CMK (cell line): ENCODE results near the gene CLOCK.
A peak's percentile ranks its signal among the peaks of the same experiment; 100 is the strongest.

Experiments
- DNase-seq: peaks from one replicate; pipeline ENCODE4 v3.0.0-alpha.2; 2010; ENCODE audit warnings: low read depth

CLOCK gene

DNA sequence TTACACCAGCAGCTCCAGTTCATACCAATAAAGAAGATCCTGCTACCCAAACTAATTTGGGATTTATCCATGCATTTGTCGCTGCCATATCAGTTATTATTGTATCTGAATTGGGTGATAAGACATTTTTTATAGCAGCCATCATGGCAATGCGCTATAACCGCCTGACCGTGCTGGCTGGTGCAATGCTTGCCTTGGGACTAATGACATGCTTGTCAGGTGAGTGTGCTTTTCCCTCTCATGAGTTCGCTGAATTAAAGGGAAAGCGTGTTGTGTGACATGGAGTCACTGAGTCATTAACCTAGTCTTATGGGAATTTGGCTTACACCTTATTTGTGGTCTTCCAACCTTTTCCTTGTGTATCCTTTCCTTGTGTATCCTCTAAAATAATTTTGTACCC, 135.1 kb downstream of the CLOCK start:
- DNase-seq: no peak

GRCh38 chr4:55410431-55410830, 136.3 kb downstream of the CLOCK start:
- no peak for DNase-seq

GRCh38 chr4:55409468-55410171, 137.1 kb downstream of the CLOCK start:
- DNase-seq: no peak

- no peak for DNase-seq
Measured at GRCh38 chr4:55407764-55408163, 138.9 kb downstream of the CLOCK start.

GRCh38 chr4:55407119-55407518, 139.6 kb downstream of the CLOCK start:
- no peak for DNase-seq

- no peak for DNase-seq
Measured at GRCh38 chr4:55406545-55406944, 140.2 kb downstream of the CLOCK start.

DNA sequence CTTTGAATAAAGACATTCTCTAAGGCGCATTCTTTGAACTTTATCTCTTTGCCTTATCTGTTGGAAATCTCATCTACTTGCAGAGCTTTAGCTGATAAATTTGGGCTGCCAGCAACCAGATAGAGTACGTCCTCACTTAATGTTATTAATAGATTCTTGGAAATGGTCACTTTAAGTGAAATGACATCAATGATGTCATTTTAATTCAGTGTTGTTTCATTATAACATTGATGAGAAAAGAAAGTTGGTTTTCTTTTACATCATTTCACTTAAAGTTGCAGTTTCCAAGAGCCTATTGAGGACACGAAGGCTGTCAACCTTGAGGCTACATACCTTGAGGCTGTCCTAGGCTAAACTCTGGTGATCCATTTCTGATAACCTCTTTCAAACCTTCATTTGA, 141.6 kb downstream of the CLOCK start:
- DNase-seq: no peak

GRCh38 chr4:55399581-55399980, 147.1 kb downstream of the CLOCK start:
- DNase-seq: no peak

GRCh38 chr4:55398966-55399365, 147.7 kb downstream of the CLOCK start:
- no peak for DNase-seq

- no peak for DNase-seq
Measured at GRCh38 chr4:55398461-55398860, 148.2 kb downstream of the CLOCK start.

DNA sequence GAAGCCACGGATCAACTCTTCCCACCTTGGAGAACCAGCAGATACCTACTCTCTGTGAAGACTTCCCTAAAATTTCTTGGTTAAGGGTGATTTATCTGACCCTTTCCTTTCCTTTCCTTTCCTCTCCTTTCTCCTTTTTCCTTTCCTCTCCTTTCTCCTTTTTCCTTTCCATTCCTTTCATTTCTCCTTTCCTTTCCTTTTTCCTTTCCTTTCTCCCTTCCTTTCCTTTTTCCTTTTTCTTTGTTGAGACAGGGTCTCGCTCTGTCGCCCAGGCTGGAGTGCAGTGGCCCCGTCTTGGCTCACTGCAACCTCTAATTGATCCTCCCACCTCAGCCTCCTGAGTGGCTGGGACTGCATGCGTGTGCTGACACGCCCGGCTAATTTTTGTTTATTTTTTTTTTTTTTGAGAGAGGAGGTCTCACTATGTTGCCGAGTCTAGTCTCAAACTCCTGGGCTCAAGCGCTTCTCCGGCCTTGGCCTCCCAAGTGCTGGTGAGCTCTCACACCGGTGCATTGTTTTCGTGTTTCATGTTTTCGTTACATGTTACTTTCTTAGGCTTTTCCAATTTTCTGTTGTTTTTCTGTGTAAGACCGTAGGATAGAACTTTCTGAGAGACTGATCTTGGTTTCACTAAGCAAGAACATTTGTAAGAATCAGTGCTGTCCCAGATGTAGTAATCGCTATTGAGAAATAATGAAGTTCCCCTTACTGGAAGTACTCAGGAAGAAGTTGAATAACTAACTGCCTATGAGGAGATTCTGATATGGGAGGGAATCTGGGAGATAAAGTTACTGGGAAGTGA, 149.0 kb downstream of the CLOCK start:
- DNase-seq: no peak

DNA sequence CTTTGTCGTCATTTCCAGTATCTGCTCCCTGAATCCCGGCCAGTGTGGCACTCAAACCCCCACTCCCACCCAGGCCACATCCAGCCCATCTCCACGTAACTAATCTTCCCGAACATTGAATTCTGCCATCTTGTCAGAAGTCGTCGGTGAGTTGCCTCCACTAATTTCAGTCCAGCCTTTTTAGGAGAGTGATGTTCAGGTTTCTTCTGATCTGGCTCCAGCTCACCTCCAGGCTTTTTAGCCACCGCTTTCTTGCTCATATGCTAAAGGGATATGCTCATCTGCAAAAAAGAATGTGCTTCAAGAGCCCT, 149.6 kb downstream of the CLOCK start:
- no peak for DNase-seq

DNA sequence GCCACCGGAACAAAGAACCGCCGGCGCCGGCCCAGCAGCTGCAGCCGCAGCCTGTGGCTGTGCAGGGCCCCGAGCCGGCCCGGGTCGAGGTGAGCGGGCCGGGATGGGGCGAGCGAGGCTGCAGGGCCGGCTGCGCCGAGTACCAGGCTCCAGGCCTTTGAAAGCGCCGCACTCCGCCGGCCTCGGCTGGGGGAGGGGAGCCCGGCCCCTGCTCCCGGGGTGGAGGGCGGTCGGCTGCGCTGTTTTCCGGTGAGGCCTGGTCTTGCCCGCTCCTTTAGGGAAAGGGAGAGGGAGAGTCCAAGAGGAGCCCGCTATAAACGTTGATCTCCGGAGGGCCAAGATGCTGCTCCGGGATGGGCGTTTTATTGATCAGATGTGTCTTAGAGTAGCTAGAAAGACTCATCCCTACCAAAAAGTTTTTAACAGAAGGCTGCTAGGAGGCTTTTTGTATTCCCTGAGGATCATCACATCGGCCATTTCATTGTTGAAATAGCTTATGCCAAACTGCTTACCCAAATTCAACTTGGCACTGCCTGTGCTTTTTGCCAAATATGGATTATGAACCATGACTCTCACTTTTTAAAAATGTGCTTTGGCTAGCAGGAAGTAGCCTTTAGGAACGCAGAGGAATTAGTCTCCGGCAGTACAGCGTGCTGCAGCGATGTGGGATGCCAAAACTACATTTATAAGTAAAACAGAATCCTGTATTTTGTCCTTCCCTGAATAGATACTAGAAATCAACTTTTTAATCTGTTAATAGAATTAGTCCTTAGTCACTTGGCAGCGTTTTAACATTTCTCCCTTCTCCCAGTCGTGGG, 150.2 kb downstream of the CLOCK start:
- no peak for DNase-seq

DNA sequence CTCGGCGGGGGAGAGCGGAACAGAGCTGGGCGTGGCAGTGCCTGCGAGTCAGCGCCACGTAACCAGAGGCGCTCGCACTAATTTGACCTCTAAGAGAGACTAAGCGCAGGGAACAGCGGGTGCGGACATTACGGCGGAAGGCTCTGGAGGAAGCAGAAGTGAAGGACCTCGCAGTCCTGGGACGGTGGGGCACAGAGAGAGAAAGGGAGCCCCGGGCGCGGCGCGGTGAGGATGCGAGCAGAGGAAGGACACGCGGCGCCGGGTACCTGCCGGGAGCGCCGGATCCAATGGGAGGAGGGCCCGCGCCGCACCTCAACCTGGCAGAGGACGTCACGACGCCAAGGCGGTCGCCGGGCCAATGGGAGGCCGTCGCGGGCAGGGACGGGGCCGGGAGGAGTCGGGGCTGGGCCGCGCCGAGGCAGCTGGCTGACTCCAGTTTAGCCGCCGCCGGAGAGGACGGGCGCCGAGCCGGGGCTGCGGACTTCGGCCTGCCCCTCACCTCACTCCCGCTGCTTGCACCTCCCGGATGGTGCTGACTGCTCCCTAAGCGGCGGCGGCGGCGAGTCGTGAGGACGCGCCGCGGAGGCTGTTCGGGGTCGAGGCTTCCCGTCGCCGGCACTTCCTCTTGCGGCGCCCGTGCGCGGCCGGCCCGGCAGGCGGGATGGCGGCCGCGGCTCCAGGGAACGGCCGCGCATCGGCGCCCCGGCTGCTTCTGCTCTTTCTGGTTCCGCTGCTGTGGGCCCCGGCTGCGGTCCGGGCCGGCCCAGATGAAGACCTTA, 151.0 kb downstream of the CLOCK start, which contains the start of gene TMEM165:
Gene TMEM165 (plus strand): TSS at position 429 of the 779 bp plus-strand sequence. CDS start 233 bp downstream, at position 662.
- DNase-seq: peak; percentile 70

- no peak for DNase-seq
Measured at GRCh38 chr4:55395218-55395528, 151.5 kb downstream of the CLOCK start.

DNA sequence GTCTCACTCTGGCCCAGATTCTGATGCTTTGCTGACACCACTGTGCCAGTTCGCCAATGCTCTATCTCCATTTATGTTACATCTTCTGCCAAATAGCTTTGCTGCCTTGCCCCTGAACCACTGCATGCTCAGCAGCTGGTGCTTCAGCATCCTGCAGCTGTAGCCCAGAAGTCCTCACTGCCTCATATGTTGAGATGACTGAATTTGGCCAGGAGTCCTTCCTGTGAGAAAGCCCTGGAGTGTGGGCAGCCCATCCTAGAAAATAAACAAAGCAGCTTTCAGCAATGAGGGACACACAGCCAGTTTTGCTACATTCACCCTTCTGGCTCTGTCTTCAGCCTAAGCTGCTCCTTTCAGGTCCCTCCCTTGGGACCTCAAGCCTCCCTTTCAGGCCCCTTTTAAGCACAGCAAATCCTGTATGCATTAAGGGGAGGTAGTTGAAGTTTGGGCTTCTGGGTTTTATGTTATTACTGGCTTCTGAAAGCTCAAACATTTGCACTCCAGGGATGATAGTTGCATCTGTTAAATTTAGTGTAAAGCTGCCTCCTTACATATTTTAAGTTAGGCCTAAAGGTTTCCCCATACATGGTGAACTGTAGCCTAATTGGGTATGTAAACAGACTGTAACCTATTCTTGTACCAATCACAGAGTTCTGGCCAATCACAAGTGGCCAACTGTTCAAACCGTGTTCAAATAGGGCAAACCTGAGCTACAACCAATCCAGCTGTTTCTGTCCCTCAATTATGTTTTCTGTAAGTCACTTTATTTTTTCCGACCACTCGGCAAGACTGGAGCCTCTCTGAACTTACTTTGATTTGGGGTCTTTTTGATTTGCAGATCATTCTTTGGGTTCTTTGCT, 153.0 kb downstream of the CLOCK start:
- DNase-seq: no peak

DNA sequence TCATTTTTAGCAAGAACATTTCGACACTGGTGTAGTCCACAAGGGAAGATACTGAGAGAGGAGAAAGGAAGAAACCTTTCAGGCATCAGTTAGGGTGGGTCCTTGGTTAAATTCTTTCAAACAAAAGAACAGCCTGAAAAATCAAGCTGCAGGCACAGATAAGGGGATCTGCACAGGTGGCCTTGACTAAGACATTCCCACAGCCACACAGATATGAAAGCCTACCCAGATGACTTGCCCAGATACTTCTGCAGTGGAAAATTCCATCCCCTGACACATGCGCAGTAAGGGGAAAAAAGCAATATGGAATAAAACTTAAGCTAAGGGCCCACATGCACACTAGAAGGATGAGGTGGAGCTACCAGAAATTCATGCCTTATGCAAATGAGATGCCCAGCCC, 159.9 kb downstream of the CLOCK start:
- peak; percentile 66 for DNase-seq

- DNase-seq: no peak
Measured at GRCh38 chr4:55386073-55386472, 160.6 kb downstream of the CLOCK start.

GRCh38 chr4:55385201-55385649, 161.5 kb downstream of the CLOCK start:
- no peak for DNase-seq

- DNase-seq: no peak
Measured at GRCh38 chr4:55382488-55383003, 164.2 kb downstream of the CLOCK start.

- DNase-seq: no peak
Measured at GRCh38 chr4:55381502-55381901, 165.2 kb downstream of the CLOCK start.
